HG03558 (cell line): ENCODE data around the gene GNG8.

Source experiments
- ATAC-seq: cut with Tn5 transposase; IDR thresholded peaks from one replicate; pipeline ENCODE4 v1.9.1; 2021; ENCODE audit warnings: moderate number of reproducible peaks; ENCODE audit not compliant: unreplicated experiment; ENCODE audit errors: extremely low read depth

The GNG8 gene

DNA sequence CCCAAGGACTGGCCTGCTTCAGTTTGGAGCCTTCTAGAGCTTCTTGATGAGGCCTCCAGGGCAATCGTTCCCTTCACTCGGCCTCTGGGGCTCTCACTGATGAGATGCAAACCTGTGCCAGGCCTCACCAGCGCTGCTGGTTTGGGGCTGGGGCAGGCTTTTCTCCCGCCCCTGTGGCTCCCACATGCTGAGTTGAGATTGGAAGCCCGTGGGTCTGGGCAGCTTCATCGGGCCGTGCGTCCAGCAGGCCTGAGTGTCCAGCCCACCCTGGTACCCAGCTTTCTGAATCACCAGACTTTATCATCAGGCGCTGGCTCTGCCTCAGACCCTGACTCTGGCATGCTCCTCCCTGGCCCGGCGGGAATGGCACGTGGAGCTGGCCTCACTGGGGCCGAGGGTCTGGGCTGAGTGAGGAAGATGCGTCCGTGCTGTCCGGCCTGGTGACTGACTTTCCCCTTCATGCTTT, 30.6 kb downstream of the GNG8 start:
- no peak for ATAC-seq

DNA sequence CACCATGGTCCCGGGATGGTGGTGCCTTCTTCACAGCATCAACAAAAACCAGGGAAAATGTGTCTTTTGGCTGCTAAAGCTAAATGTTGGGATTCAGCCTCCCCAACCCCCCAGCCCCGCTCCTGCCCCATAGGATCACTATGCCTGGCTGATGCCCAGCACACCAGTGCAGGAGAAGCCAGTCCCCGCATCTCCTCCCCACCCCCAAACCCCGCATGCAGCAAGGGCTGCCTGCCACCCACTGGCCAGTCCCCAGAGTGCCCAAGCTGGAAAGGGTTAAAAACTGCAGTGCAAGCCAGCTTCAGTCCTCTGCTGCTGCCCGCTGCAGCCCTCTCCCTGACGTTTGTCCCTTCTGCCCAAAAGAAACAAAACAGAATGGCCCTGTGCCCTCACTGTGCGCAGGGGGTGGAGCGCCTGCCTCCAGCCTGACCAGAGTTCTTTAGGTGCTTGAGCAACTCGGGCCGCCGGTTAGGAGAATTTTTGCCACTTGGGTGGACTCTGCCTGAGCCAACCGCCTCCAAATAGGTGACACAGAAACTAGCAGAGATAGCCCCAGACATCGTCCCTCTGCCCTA, 31.1 kb downstream of the GNG8 start:
- no peak for ATAC-seq

DNA sequence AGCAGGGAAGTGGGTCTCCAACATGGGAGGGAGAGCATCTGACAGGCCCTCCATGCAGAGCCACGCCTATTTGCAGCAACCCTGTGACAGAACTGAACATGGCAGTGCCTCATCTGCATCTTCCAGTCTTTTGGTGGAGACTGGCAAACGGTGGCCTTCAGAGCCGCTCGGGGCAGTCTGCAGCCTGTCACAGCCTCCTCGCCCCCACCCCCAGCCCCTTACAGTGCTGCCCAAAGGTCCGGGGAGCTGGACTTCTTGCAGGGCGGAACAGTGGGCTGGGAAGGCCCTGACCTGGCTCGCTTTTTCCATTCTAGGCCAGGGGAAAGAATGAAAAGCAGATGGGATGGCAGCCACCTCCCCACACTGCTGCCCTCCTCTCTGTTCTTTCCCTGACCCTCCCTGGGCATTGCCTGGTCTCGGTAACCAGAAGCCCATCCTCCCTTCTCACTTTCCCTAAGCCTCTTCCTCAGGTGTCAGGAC, 32.2 kb downstream of the GNG8 start:
- ATAC-seq = no peak

DNA sequence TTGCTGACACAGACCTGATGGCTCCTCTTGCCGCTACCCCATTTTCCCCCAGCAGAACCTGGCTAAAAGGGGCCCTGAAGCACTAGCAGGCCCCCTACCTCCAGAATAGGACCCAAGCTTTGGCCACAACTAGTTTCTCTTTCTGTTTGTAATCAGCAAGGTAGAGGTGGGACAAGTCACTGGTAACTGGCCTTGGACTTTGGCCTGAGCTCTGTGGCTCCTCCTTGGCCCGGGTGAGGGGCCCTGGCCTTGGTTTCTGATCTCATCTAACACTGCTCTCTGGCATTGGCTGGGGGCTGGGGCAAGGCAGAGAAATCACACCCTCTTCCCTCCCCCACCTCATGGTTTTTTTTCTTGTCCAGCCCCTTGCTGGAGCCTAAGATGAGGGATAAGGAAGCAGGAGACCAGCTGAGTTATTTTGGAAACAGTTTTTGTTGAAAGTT, 32.8 kb downstream of the GNG8 start:
- no peak for ATAC-seq

DNA sequence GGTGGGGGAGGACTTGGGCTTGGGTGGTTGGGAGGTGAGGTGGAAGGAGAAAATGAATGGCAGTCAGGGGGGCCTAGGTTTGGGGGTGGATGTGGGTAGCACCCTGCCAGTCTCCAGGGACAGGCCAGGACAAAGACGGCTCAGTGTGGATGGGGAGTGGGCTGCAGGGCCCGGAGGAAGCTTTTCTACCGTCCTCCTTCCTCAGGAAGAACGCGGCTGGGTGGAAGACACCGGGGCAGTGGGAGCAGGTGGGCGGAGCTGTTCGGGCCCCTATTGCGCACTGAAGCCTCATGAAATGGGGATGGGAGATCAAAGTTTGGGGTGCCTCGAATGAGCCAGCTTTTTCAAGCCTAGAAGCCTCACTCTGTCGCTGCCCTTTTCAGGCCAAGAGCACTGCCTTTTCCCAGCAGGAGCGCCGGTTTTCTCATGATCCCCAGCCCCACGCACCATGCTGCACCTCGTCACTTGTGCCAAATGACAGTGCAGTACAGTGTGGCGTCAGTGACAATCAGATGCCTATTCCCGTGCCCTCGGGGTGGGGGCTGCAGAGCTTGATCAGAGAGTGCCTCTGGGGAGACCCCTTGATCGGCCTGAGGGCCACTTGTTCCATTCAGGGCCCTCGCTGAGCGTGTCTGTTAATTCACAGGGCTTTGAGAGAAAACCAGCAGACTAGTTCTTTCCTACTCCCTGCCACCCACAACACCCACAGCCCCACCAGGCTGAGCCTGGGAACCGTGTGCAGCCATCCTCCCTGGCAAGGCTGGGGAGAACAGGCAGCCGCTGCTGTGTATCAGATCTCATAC, 33.4 kb downstream of the GNG8 start:
- no peak for ATAC-seq

DNA sequence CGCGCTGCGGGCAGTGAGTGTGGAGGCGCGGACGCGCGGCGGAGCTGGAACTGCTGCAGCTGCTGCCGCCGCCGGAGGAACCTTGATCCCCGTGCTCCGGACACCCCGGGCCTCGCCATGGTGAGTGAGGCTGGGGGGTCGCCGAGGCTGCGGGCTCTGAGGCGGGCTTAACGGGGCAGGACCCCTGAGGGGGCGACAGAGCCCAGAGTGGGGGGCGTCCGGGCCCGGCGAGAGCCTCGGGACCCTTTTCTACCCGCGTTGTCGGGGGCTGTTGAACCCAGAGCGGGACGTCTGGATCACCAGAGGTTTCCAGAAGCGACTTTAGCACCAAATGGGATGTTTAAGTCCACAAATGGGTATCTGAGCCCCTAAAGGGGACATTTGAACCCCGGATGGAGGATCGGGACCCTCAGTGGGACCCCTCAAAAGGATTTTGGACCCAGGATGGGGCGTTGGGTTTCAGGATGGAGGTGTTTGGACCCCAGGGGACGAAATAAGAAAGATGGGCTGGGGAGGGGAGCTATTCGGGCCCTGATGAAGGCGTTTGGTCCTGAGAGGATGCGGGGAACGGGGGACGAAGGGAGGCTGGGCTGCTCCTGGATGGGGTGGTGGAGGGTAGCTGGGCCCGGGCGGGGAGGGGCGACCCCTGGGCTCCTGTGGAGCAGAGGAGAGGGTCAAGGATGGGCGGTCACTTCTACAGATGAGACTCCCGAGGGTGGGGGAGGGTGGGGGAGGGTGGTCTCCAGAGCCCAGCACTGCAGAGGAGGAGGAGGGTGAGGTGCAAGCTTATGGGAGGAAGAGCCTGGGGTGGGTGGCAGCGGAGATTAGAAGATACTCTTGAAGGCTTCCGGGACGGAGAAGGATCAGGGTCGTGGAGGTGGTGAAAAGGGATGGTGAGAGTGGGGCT, 34.4 kb downstream of the GNG8 start, which contains the start of gene CALM3:
CALM3 (plus strand) TSS at position 13 of the 907 bp plus-strand sequence; CDS start at position 118, 105 bp downstream.
- peak; percentile 4 for ATAC-seq

DNA sequence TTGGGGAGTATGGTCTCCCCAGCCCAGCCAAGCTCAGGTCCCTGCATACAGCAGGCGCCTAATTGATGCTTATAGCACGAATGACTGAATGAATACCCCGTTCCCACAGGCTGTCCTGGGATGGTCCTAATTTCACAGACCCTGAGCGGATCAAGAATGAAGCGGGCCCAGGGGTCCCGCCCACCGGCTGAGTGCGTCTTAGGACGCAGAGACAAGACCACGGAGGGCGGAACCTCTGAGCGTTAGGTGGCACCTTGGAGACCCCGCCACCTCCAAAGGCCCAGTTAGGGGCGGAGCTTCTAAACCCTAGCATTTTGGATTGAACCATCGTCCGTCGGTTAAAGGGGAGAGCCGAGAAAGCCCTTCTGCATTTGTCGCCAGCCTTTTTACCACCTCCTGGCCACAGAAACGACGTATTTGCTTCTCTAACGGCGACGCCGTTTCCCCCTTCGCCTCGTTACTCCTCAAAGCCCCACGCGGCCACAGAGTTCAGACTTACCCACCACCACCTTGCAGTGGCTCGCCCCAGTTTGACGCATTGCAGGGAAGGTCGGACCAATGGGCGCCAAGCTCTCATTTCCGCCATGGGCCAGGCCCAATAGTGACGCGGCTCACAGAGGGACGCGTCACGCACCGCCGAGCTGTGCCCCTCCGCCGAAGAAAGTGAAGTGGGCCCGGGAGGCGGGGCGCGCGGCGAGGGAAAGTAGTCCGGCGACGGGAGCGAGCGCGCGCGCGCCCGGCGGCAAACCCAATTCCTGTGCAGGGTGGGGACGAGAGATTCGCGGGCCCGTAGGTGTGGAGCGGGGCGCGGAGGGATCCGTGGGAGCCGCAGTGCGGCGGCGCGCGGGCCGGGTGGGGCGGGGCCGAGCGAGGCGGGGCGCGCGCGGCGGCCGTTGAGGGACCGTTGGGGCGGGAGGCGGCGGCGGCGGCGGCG, 35.4 kb downstream of the GNG8 start:
- ATAC-seq = peak; percentile 57

DNA sequence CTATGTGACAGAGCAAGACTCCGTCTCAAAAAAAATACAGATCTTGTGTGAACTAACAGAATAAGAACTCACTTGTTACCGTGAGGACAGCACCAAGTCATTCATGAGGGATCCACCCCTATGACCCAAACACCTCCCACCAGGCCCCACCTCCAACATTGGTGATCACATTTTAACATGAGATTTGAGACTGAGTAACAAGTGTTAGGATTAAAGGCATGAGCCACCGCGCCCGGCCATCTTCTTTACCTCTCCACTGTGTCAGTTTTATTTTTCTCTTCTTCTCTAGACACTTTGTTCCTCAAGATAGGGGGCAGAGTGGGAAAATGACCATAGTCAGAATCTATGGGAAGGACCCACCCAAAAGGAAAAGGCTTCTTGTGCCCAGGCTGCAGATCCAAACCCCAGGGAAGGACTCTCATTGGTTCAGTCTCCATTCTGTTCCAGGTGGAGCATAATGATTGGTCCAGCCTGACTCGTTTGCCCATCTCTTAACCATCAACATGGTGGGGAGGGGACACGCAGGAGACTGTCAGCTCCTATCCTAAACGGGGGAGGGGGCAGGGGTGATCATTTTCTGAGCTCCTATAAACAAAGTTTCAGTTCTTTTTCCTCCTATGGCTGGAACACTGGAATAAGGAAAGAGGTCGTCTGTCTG, 36.2 kb downstream of the GNG8 start:
- no peak for ATAC-seq

DNA sequence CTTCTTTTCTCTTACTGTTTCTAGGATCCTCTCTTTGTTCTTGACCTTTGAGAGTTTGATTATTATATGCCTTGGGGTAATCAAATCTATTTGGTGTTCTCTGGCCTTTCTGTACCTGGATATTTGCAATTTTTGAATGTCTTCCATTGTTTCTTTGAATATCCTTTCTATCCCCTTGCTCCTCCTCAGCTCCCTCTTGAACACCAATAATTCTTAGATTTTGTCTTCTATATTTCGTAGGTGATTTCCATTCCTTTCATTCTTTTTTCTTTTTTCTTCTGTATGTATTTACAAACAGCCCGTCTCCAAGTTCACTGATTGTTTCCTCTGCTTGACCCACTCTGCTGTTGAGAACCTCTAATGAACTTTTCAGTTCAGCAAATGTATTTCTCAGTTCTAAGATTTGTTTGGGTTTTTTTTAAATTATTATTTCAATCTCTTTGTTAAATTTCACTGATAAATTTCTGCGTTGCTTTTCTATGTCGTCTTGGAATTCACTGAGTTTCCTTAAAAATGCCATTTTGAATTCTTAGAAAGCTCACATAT, 37.6 kb downstream of the GNG8 start:
- ATAC-seq = no peak

DNA sequence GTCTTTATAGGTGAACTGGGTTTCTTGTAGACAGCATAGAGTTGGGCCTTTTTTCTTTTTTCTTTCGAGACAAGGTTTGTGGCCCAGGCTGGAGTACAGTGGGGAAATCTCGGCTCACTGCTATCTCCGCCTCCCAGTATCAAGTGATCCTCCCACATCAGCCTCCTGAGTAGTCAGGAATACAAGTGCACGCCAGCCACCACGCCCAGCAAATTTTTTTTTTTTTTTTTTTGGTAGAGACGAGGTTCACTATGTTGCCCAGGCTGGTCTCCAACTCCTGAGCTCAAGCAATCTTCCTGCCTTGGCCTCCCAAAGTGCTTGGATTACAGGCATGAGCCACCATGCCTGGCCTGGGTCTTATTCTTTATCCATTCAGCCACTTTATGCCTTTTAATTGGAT, 40.0 kb downstream of the GNG8 start:
- ATAC-seq = no peak

DNA sequence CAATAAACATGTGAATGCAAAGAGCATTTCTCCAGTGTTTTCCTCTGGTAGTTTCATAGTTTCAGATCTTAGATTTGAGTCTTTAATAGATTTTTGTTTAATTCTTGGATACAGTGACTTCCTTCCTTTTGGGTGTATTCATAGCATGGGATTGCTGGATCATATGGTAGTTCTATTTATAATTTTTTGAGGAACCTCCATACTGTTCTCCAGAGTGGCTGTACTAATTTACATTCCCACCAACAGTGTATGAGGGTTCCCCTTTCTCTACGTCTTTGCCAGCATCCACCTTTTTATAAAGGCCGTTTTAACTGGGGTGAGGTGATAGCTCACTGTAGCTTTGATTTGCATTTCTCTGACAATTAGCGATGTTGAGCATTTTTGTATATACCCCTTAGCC, 44.1 kb downstream of the GNG8 start:
- ATAC-seq = no peak

DNA sequence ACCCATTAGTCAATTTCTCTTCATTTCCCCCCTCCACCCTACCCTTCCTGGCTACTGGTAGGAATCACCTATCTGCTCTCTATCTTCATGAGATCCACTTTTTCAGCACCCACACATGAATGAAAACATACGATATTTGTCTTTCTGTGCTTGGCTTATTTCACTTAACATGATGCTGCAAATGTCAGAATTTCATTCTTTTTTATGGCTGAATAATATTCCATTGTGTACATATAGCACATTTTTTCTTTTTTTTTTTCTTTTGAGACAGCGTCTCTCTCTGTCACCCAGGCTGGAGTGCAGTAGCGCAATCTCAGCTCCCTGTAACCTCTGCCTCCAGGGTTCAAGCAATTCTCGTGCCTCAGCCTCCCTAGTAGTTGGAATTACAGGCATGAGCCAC, 44.7 kb downstream of the GNG8 start:
- ATAC-seq = no peak

DNA sequence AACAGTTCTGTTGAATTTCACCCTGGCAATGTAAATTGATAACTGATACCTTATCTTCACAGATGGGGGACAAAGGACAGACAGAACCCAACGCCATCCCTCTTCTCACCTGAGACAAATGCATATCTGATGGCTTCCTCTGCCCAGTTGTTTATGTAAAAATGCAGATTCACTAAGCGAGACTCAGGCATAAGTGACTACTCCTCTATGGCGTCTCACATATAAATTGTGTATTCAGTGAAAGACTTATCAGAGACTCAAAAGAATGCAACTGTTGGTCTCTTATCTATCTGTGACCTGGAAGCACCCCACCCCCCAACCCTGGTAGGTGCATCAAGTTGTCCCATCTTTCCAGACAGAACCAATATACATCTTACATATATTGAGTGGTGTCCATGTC, 48.1 kb downstream of the GNG8 start:
- no peak for ATAC-seq

DNA sequence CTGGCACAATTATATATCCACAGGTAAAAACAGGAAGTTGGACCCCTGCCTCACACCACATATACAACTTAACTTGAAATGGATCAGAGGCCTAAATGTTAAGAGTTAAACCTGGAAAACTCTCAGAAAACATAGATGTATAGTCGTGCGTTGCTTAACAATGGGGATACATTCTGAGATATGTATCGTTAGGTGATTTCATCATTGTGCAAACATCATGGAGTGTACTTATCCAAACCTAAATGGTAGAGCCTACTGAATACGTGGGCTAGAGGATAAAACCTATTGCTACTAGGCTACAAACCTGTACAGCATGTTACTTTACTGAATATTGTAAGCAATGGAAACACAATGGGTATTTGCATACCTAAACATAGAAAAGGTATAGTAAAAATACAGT, 49.7 kb downstream of the GNG8 start:
- ATAC-seq = no peak

DNA sequence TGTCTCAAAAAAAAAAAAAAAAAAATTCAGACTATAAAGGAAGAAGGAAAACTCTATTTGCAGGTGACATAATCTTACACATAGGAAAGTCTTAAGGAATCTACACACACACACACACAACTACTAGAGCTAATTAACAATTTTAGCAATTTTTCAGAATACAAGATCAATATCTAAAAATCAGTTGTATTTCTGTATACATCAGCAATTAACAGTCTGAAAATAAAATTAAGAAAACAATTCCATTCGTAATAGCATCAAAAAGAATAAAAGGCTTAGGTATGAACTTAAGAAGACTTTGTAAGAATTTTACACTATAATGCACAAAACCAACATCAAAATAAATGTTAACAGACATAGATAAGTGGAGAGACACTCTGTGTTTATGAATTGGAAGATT, 50.5 kb downstream of the GNG8 start:
- ATAC-seq = no peak
